ENCODE results near the gene KDM8.

DNA sequence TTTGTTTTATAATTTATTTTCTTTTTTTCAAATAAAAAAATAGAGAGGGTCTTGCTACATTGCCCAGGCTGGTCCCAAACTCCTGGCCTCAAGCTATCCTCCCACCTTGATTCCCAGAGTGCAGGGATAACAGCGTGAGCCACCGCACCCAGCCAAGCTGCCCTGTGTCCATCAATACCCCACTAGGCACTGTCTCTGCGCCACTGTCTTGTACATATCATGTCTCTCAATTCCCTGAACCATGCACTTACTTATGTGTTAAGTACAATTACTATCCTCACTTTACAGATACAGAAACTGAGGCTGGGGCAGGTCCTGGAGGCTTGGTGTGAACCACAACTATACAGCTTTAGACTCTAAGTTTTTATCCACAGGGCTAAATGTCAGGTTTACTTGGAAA lies 53.5 kb downstream of the KDM8 start:
- TF ChIP-seq, protein P1, sequence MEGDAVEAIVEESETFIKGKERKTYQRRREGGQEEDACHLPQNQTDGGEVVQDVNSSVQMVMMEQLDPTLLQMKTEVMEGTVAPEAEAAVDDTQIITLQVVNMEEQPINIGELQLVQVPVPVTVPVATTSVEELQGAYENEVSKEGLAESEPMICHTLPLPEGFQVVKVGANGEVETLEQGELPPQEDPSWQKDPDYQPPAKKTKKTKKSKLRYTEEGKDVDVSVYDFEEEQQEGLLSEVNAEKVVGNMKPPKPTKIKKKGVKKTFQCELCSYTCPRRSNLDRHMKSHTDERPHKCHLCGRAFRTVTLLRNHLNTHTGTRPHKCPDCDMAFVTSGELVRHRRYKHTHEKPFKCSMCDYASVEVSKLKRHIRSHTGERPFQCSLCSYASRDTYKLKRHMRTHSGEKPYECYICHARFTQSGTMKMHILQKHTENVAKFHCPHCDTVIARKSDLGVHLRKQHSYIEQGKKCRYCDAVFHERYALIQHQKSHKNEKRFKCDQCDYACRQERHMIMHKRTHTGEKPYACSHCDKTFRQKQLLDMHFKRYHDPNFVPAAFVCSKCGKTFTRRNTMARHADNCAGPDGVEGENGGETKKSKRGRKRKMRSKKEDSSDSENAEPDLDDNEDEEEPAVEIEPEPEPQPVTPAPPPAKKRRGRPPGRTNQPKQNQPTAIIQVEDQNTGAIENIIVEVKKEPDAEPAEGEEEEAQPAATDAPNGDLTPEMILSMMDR (IDR thresholded peaks at IDR 0.05): no peak
- TF ChIP-seq POLR2A (IDR thresholded peaks at IDR 0.05): no peak

Data from adrenal gland (tissue), 5 donors.